H1 (cell line): ENCODE measurements around the gene CKAP5. TPM values are rescaled to one million over a fixed set of nuclear protein-coding genes. Genes with fewer than 3 reads are reported as not detected.

Experiments
- CHD2 ChIP-seq: IDR thresholded peaks from 2 replicates; pipeline ENCODE4 v1.6.1; 2012; ENCODE audit warnings: low read length, improper control_type of control experiment
- CTBP2 ChIP-seq: IDR thresholded peaks from 2 replicates; pipeline ENCODE4 v1.7.0; 2011; ENCODE audit warnings: borderline replicate concordance, mild to moderate bottlenecking, moderate library complexity, mixed read lengths, low read length; ENCODE audit not compliant: insufficient read depth, insufficient read length
- RFX5 ChIP-seq: IDR thresholded peaks from 2 replicates; pipeline ENCODE4 v1.6.1; 2011; ENCODE audit warnings: low read depth, low read length, improper control_type of control experiment, borderline replicate concordance
- polyA plus RNA-seq, 7 experiments: library from polyadenylated mRNA; depleted of rRNA in 3 of 7; stranded (reverse) in 5 of 7; unstranded in 2 of 7; fragments of >200 nt in 5 of 7; fragments of 200-250 nt in 2 of 7; gene quantifications; 1 replicate in 5 of 7; 2 replicates in 1 of 7; 4 replicates in 1 of 7; pipeline versions ENCODE4 v1.2.1 to v1.2.3, GENCODE V29; 2011 to 2013; ENCODE audit warnings: missing spikeins in 2 of 7, mixed read lengths in 2 of 7
- total RNA-seq: library from RNA; stranded (reverse); fragmentation: NEBNext Ultra II Directional; extraction: Animal tissue kit (Norgen Biotek cat#: 25700); gene quantifications from 2 replicates; pipeline ENCODE4 v1.2.1, GENCODE V29; 2021
- TF ChIP-seq, protein P1 (sequence below): fragments of 300-600 bp; sonication (generic); IDR thresholded peaks from 2 replicates; pipeline ENCODE4 v1.7.1; 2012; ENCODE audit warnings: low read length, moderate library complexity, mild to moderate bottlenecking, inconsistent platforms; ENCODE audit not compliant: insufficient replicate concordance

CKAP5 gene
- total and polyA plus RNA-seq, 2 of the 8 experiments (the other 6 are each of a cell fraction or from before 2014, with no cell fraction given): 64.8 to 185 TPM

DNA sequence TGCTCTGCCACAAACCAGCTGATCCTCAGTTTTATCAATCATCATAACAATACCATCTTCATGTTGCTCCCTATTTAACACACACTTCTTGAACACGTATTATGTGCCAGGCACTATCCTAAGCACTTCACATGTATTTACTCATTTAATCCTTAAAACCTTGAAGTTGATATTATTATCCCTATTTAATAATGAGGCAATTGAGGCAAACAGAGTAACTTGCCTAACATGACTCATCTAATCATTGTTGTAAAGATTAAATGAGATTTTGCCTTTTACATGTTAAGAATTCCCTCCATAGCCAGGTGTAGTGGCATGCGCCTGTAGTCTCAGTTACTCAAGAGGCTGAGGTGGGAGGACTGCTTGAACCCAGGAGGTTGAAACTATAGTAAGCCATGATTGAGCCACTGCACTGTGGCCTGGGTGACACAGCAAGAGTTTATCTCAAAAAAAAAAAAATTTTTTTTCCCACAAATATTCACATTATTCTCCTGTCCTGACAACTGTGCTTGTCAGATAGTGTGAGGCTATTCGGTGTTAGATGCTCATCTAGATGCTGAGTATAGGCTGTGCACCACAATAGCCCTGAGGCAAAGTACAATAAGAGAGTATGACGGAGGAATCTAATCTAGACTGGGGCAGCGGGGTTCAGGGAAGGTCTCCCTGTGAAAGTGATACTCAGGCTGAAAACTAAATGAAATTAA lies 13.4 kb downstream of the CKAP5 start (continued):
- TF ChIP-seq, protein P1, sequence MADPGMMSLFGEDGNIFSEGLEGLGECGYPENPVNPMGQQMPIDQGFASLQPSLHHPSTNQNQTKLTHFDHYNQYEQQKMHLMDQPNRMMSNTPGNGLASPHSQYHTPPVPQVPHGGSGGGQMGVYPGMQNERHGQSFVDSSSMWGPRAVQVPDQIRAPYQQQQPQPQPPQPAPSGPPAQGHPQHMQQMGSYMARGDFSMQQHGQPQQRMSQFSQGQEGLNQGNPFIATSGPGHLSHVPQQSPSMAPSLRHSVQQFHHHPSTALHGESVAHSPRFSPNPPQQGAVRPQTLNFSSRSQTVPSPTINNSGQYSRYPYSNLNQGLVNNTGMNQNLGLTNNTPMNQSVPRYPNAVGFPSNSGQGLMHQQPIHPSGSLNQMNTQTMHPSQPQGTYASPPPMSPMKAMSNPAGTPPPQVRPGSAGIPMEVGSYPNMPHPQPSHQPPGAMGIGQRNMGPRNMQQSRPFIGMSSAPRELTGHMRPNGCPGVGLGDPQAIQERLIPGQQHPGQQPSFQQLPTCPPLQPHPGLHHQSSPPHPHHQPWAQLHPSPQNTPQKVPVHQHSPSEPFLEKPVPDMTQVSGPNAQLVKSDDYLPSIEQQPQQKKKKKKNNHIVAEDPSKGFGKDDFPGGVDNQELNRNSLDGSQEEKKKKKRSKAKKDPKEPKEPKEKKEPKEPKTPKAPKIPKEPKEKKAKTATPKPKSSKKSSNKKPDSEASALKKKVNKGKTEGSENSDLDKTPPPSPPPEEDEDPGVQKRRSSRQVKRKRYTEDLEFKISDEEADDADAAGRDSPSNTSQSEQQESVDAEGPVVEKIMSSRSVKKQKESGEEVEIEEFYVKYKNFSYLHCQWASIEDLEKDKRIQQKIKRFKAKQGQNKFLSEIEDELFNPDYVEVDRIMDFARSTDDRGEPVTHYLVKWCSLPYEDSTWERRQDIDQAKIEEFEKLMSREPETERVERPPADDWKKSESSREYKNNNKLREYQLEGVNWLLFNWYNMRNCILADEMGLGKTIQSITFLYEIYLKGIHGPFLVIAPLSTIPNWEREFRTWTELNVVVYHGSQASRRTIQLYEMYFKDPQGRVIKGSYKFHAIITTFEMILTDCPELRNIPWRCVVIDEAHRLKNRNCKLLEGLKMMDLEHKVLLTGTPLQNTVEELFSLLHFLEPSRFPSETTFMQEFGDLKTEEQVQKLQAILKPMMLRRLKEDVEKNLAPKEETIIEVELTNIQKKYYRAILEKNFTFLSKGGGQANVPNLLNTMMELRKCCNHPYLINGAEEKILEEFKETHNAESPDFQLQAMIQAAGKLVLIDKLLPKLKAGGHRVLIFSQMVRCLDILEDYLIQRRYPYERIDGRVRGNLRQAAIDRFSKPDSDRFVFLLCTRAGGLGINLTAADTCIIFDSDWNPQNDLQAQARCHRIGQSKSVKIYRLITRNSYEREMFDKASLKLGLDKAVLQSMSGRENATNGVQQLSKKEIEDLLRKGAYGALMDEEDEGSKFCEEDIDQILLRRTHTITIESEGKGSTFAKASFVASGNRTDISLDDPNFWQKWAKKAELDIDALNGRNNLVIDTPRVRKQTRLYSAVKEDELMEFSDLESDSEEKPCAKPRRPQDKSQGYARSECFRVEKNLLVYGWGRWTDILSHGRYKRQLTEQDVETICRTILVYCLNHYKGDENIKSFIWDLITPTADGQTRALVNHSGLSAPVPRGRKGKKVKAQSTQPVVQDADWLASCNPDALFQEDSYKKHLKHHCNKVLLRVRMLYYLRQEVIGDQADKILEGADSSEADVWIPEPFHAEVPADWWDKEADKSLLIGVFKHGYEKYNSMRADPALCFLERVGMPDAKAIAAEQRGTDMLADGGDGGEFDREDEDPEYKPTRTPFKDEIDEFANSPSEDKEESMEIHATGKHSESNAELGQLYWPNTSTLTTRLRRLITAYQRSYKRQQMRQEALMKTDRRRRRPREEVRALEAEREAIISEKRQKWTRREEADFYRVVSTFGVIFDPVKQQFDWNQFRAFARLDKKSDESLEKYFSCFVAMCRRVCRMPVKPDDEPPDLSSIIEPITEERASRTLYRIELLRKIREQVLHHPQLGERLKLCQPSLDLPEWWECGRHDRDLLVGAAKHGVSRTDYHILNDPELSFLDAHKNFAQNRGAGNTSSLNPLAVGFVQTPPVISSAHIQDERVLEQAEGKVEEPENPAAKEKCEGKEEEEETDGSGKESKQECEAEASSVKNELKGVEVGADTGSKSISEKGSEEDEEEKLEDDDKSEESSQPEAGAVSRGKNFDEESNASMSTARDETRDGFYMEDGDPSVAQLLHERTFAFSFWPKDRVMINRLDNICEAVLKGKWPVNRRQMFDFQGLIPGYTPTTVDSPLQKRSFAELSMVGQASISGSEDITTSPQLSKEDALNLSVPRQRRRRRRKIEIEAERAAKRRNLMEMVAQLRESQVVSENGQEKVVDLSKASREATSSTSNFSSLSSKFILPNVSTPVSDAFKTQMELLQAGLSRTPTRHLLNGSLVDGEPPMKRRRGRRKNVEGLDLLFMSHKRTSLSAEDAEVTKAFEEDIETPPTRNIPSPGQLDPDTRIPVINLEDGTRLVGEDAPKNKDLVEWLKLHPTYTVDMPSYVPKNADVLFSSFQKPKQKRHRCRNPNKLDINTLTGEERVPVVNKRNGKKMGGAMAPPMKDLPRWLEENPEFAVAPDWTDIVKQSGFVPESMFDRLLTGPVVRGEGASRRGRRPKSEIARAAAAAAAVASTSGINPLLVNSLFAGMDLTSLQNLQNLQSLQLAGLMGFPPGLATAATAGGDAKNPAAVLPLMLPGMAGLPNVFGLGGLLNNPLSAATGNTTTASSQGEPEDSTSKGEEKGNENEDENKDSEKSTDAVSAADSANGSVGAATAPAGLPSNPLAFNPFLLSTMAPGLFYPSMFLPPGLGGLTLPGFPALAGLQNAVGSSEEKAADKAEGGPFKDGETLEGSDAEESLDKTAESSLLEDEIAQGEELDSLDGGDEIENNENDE: no peak
- TF ChIP-seq CTBP2 (no peak), CHD2 (no peak), RFX5 (no peak)
